Heart right ventricle (tissue), 16 donors: ENCODE measurements around the gene P3H2. TPM values are rescaled to one million over a fixed set of nuclear protein-coding genes. Genes with fewer than 3 reads are reported as not detected.

ENCODE experiments used
- ATAC-seq, 8 donors: fragments of 200-7000 bp; cut with Tn5 transposase; one replicate each; pipeline ENCODE4 v1.9.1; 2020; ENCODE audit warnings: mild to moderate bottlenecking in 8 of 8, moderate library complexity in 8 of 8, moderate number of reproducible peaks in 1 of 8
- DNase-seq, 2 donors: peaks; one replicate each; pipeline ENCODE4 v3.0.0-alpha.2; 2020
- H3K27ac ChIP-seq, 10 donors: fragments of 200-600 bp; sonication (generic) in 2 of 10; one replicate each; pipeline versions ENCODE4 v1.5.0 to v1.8.0; 2020 to 2022; ENCODE audit warnings: mild to moderate bottlenecking in 3 of 10
- H3K27me3 ChIP-seq, 7 donors: fragments of 200-600 bp; one replicate each; pipeline ENCODE4 v1.8.0; 2021 to 2022; ENCODE audit warnings: mild to moderate bottlenecking in 2 of 7
- H3K36me3 ChIP-seq, 9 donors: fragments of 200-600 bp; sonication (generic) in 1 of 9; one replicate each; pipeline versions ENCODE4 v1.5.0 to v1.8.0; 2020 to 2022; ENCODE audit warnings: mild to moderate bottlenecking in 2 of 9
- H3K4me1 ChIP-seq, 9 donors: fragments of 200-600 bp; sonication (generic) in 1 of 9; one replicate each; pipeline versions ENCODE4 v1.5.0 to v1.8.0; 2020 to 2022; ENCODE audit warnings: mild to moderate bottlenecking in 4 of 9
- H3K4me3 ChIP-seq, 10 donors: fragments of 200-600 bp; sonication (generic) in 2 of 10; one replicate each; pipeline versions ENCODE4 v1.5.0 to v1.8.0; 2020 to 2022; ENCODE audit warnings: mild to moderate bottlenecking in 7 of 10, moderate library complexity in 2 of 10
- H3K9me3 ChIP-seq, 11 donors: fragments of 200-600 bp in 10 of 11; sonication (generic) in 2 of 11; one replicate each; pipeline versions ENCODE4 v1.5.0 to v1.8.0; 2013 to 2022; ENCODE audit warnings: mild to moderate bottlenecking in 2 of 11, control low read depth in 1 of 11, moderate library complexity in 1 of 11
- WGBS, 2 donors: extraction: QIAGEN DNeasy Blood & Tissue Kit; methylation state at CpG; one replicate each; pipeline ENCODE4 v1.1.7; 2013; ENCODE audit warnings: inconsistent platforms in 1 of 2; 5-methylcytosine and 5-hydroxymethylcytosine counted together
- intact Hi-C, 10 donors: fragments of 100-400 bp; cut with DNase I; formaldehyde crosslinking; loops; one replicate each; pipeline versions ENCODE4 v1.11.1 to v1.14.2; 2022
- polyA plus RNA-seq, 2 donors: library from polyadenylated mRNA; stranded (reverse); fragments of 200-250 nt; gene quantifications; one replicate each; pipeline ENCODE4 v1.2.3, GENCODE V29; 2013
- total RNA-seq, 10 donors: library from RNA; stranded (reverse); fragmentation: NEBNext Ultra II Directional in 3 of 10; extraction: Animal tissue kit (Norgen Biotek cat#: 25700) in 3 of 10; gene quantifications; one replicate each; pipeline versions ENCODE4 v1.2.1 to v1.2.4, GENCODE V29; 2021 to 2023
- TF ChIP-seq, protein P1 (sequence below), 9 donors: fragments of 200-600 bp; sonication (generic) in 2 of 9; IDR thresholded peaks; one replicate each; pipeline versions ENCODE4 v1.5.0 to v1.8.0; 2021 to 2022; ENCODE audit warnings: antibody characterized with exemption in 9 of 9, mild to moderate bottlenecking in 5 of 9, moderate library complexity in 1 of 9
- donor health status: Arrhythmogenic right ventricular cardiomyopathy.
- donor health status: ischemic (EF 13 %, LVEDD 7.1; RV severe dilation, severe dysfunction).
- donor health status: healthy with polysubstance abuse.
- donor health status: DM: no; HTN: yes; CAD: no.
- donor health status: DM: no; HTN: no; CAD: no.
- donor health status: ischemic (EF 25% LVEDD 6.9; RV normal size, moderate dysfunction).
- donor health status: ischemic (EF 25% LVEDD 5.7; RV mildly dilated, moderate dysfunction).
- donor health status: healthy.
- donor health status: DM: yes; HTN: yes; CAD: no.
- donor health status: Ischemic cardiomyopathy.
- donor health status: ischemic (EF 35%, LVEDD 5.7; RV mildly dilated, moderate dysfunction).
- donor health status: nonischemic (EF 11% LVEDD 7.7; RV severe dilation, severe dysfunction).
- donor health status: DM: yes; HTN: yes; CAD: no.
- donor health status: PGD.
- donor health status: ischemic (EF 29% LVEDD 5.4; RV normal size, mild dysfunction).
- donor health status: nonischemic (EF 23%, LVEDD 6.1; RV moderate dilation, normal function).

P3H2 gene
- total and polyA plus RNA-seq, 12 donors = 0.49 to 28.8 (median 3.5) TPM

DNA sequence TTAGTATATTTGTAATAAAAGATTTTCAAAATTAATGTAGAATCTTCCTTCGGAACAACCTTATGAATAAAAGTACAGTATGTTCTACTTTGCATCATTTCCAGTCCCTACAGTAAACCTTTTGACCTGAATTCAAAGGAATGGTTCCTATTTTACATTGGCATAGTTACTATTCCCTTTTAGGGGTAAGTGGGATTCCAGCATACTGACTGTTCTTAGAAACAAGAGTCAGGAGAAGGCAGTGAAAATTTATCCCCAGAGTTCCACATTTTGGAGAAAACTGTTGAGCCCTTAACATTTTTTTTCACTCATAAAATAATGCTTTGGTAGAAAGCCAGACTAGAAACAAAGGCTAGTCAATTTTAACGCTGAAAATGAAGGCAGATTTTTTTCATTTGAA, 78.1 kb downstream of the P3H2 start:
- no peak for ATAC-seq
- H3K27me3 ChIP-seq = no peaks in the 10 kb centered on the region
- H3K4me1 ChIP-seq = peaks cover 0 to 19% (median 3%) of the 10 kb centered on the region in 9 donors
- H3K9me3 ChIP-seq = no peaks in the 10 kb centered on the region
- intact Hi-C loops = no loop called here
- H3K36me3 ChIP-seq = no peaks in the 10 kb centered on the region
- 67 to 71% methylated on average over 2 of the region's 2 CpGs for WGBS, 2 donors
- no peak overlapping the region for H3K27ac ChIP-seq
- no peak for DNase-seq
- TF ChIP-seq, protein P1, sequence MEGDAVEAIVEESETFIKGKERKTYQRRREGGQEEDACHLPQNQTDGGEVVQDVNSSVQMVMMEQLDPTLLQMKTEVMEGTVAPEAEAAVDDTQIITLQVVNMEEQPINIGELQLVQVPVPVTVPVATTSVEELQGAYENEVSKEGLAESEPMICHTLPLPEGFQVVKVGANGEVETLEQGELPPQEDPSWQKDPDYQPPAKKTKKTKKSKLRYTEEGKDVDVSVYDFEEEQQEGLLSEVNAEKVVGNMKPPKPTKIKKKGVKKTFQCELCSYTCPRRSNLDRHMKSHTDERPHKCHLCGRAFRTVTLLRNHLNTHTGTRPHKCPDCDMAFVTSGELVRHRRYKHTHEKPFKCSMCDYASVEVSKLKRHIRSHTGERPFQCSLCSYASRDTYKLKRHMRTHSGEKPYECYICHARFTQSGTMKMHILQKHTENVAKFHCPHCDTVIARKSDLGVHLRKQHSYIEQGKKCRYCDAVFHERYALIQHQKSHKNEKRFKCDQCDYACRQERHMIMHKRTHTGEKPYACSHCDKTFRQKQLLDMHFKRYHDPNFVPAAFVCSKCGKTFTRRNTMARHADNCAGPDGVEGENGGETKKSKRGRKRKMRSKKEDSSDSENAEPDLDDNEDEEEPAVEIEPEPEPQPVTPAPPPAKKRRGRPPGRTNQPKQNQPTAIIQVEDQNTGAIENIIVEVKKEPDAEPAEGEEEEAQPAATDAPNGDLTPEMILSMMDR (IDR thresholded peaks at IDR 0.05) = no peak
- H3K4me3 ChIP-seq = no peak overlapping the region

DNA sequence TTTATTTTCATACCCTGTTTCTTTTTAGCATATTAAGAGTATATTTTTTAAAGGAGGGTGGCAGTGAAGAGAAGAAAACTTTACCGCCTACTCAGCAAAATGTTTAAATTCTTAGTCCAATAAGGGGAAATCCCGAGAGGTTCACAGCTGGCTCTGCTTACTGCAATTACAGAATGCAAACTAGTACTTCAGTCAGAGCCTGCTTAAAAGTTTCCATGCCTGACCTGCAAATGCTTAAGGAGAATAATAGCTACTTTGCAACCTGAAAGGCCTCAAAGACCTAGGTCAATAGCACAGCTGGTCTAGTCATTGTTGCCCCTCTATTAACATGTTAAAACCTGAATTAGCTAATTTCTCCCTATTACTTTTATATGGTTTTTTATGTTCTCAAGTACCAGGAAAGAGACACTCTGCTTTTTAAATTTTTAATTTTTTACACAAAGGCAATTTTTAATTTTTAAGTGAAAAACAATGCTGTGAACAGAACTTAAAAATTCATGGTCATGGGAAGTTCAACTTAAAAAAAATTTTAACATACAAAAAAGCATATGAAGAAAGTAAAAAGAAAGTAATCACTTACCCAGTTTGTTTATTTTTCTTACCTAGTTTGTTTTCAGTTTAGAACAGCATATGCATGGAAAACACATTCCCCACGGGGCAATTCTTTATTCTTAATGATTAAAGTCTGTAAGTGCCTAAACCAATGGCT, 79.2 kb downstream of the P3H2 start:
- DNase-seq = no peak
- TF ChIP-seq, protein P1 (IDR thresholded peaks at IDR 0.05) = no peak
- no peak for ATAC-seq

DNA sequence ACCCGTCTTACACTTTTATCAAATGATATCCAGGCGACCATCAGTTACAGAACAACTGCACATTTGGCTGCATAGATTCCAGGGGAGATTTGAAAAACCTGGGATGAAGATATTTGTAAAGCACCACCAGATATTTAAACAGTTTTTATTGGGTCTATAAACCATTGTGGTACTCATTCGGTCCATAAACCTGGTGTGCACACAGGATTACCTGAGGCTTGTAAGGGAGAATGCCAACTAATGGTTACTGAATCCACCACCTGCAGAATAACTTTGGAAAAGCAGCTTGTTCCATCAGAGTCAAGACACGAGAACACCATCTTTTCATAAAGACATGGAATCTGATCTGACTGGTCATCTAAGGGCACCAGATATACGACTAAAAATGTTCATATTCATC, 80.6 kb downstream of the P3H2 start:
- peaks cover 0 to 22% (median 3%) of the 10 kb centered on the region in 9 donors for H3K4me1 ChIP-seq
- intact Hi-C loops = no loop called here
- no peak overlapping the region for H3K4me3 ChIP-seq
- TF ChIP-seq, protein P1 (IDR thresholded peaks at IDR 0.05) = no peak
- DNase-seq (no peak), ATAC-seq (no peak)
- no peak overlapping the region for H3K27ac ChIP-seq
- no peaks in the 10 kb centered on the region for H3K36me3 ChIP-seq
- H3K9me3 ChIP-seq = no peaks in the 10 kb centered on the region
- 74 to 85% methylated on average over 5 of the region's 5 CpGs for WGBS, 2 donors
- H3K27me3 ChIP-seq = no peaks in the 10 kb centered on the region

More for the DNA sequence above, 79.2 kb downstream of the P3H2 start:
- WGBS, 2 donors = 47 to 60% methylated on average over 3 of the region's 3 CpGs
- Histone ChIP-seq H3K27ac (no peak overlapping the region), H3K4me3 (no peak overlapping the region), H3K36me3 (no peaks in the 10 kb centered on the region), H3K4me1 (peaks cover 0 to 22% (median 3%) of the 10 kb centered on the region in 9 donors), H3K27me3 (no peaks in the 10 kb centered on the region), H3K9me3 (no peaks in the 10 kb centered on the region)
- intact Hi-C loops = no loop called here

DNA sequence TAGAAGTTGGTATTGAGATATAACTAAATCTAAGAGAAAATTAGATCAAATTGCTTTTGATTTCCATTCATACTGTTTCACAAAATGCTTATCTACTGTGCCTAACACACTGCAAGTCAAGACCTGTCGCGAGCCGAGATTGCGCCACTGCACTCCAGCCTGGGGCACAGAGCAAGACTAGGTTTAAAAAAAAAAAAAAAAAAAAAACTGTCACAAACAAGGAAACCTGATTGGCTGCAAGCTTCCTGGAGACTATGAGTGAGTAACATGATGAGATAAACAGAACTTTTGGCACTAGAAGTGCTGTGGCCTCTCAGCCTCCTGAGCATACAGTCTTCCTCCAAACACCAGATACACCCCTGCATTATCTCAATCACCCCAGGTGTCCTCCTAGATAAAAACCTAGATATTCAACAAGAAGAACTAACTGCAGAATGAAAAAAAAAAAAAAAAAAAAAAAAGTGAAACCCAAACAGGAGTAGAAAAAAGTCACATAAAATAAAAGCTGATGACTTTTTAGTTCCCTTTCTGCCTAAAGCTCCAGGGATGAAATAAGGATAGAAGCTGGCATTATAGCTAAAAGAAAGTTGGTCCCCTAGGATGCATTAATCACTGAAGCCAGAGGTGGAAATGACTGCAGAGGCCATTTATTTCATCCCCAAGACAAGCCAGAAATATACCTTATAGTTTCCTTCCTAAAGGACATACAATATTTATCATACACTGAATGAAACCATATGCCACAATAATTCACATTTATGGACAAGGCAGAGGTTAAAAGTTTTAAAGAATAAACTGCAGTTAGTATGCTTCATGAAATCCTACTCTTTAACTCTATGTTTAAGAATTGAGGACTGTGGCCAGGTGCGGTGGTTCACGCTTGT, 82.4 kb downstream of the P3H2 start:
- TF ChIP-seq, protein P1 (IDR thresholded peaks at IDR 0.05) = no peak
- Histone ChIP-seq H3K9me3 (no peaks in the 10 kb centered on the region), H3K4me1 (peaks cover 0 to 13% (median 0%) of the 10 kb centered on the region in 9 donors), H3K4me3 (peak overlapping the region in 1 of 10 donors; percentile 16), H3K27ac (no peak overlapping the region), H3K27me3 (no peaks in the 10 kb centered on the region), H3K36me3 (no peaks in the 10 kb centered on the region)
- 47 to 56% methylated on average over 6 of the region's 6 CpGs for WGBS, 2 donors
- ATAC-seq (peak; percentile 51 to 81 (median 77)), DNase-seq (peak; percentile 17 to 34)
- intact Hi-C loops = no loop called here
